Measurements from ENCODE around the gene HNRNPH3. TPM values are rescaled to one million over a fixed set of nuclear protein-coding genes. Genes with fewer than 3 reads are reported as not detected.

Gene HNRNPH3
- total RNA-seq (100 to 1,000 TPM in 1 of 4 donors, 10 to 100 TPM in 3; 73.1 to 102 (median 88.2) TPM), polyA plus RNA-seq (100 to 1,000 TPM; 107 to 180 (median 171) TPM)
- long read RNA-seq, donor 1, transcript HNRNPH3-201 (10 exons, 2,339 nt), result major isoform, 31 of 68 reads
- long read RNA-seq, donor 1, partial matches to known transcripts, result 2 of 68 reads
- long read RNA-seq, donor 1, other reads (novel, unspliced or antisense), result 33 of 68 reads
- long read RNA-seq, donor 2, transcript HNRNPH3-201 (10 exons, 2,339 nt), result major isoform, 15 of 62 reads
- long read RNA-seq, donor 2, transcript HNRNPH3-202 (10 exons, 1,332 nt), result minor isoform, 6 of 62 reads
- long read RNA-seq, donor 2, partial matches to known transcripts, result 3 of 62 reads
- long read RNA-seq, donor 2, other reads (novel, unspliced or antisense), result 38 of 62 reads

GRCh38 chr10:68331455-68332258 lies at the start of gene HNRNPH3:
TSS of gene HNRNPH3 (plus strand) at chr10:68332064. CDS start at chr10:68337222, 5,158 bp downstream.
- H3K36me3 ChIP-seq (ENCODE audit: insufficient read depth in 1 of 2, low read depth in 1 of 2), result no peaks in the 10 kb centered on the region
- peak; percentile 90 to 94 (median 92) for ATAC-seq
- H3K9me3 ChIP-seq, result no peaks in the 10 kb centered on the region
- H3K4me1 ChIP-seq, result peaks cover 33% of the 10 kb centered on the region
- TF ChIP-seq CTCF (IDR thresholded peaks at IDR 0.05), result no peak
- peak; percentile 98 to 99 for DNase-seq
- peak within 1 kb of the TSS; percentile 95 for H3K27ac ChIP-seq
- peak within 1 kb of the TSS; percentile 93 for H3K4me3 ChIP-seq
- WGBS, 3 donors, result 0 to 1% (median 0%) methylated on average over 68 to 73 of the region's 73 CpGs
- H3K27me3 ChIP-seq (ENCODE audit: insufficient read depth in 3 of 3, low read length in 2 of 3), result no peaks in the 10 kb centered on the region
- intact Hi-C loops (cut with DNase I), result loop anchor here (10.0 kb wide), 1 partner anchor 257 kb away; the partner anchor contains the start of gene HERC4 (in 2 of the 2)

GRCh38 chr10:68284062-68285001 lies 47.5 kb upstream of the HNRNPH3 start:
- DNase-seq (no peak), ATAC-seq (peak in 1 of 4 donors; percentile 54)
- no peak for TF ChIP-seq CTCF (IDR thresholded peaks at IDR 0.05)
- H3K4me3 ChIP-seq, result no peak overlapping the region
- no peaks in the 10 kb centered on the region for H3K27me3 ChIP-seq (ENCODE audit: insufficient read depth in 3 of 3, low read length in 2 of 3)
- no peaks in the 10 kb centered on the region for H3K9me3 ChIP-seq
- WGBS, 3 donors, result 58 to 61% (median 60%) methylated on average over 9 of the region's 9 CpGs
- H3K4me1 ChIP-seq, result no peaks in the 10 kb centered on the region
- H3K27ac ChIP-seq, result no peak overlapping the region
- intact Hi-C loops (cut with DNase I), result no loop called here
- H3K36me3 ChIP-seq (ENCODE audit: insufficient read depth in 1 of 2, low read depth in 1 of 2), result no peaks in the 10 kb centered on the region

GRCh38 chr10:68288717-68289116 lies 43.1 kb upstream of the HNRNPH3 start:
- Histone ChIP-seq H3K4me1 (no peaks in the 10 kb centered on the region), H3K27ac (no peak overlapping the region), H3K27me3 (ENCODE audit: insufficient read depth in 3 of 3, low read length in 2 of 3) (no peaks in the 10 kb centered on the region), H3K9me3 (no peaks in the 10 kb centered on the region), H3K36me3 (ENCODE audit: insufficient read depth in 1 of 2, low read depth in 1 of 2) (no peaks in the 10 kb centered on the region), H3K4me3 (no peak overlapping the region)
- TF ChIP-seq CTCF (IDR thresholded peaks at IDR 0.05), result no peak
- WGBS, 3 donors, result 93 to 99% (median 96%) methylated on average over 4 of the region's 4 CpGs
- ATAC-seq (no peak), DNase-seq (no peak)
- intact Hi-C loops (cut with DNase I), result no loop called here

GRCh38 chr10:68290736-68291135 lies 41.1 kb upstream of the HNRNPH3 start:
- Histone ChIP-seq H3K4me3 (no peak overlapping the region), H3K27ac (no peak overlapping the region), H3K36me3 (ENCODE audit: insufficient read depth in 1 of 2, low read depth in 1 of 2) (no peaks in the 10 kb centered on the region), H3K27me3 (ENCODE audit: insufficient read depth in 3 of 3, low read length in 2 of 3) (no peaks in the 10 kb centered on the region), H3K9me3 (no peaks in the 10 kb centered on the region), H3K4me1 (no peaks in the 10 kb centered on the region)
- ATAC-seq (no peak), DNase-seq (no peak)
- no peak for TF ChIP-seq CTCF (IDR thresholded peaks at IDR 0.05)
- intact Hi-C loops (cut with DNase I), result no loop called here

All from psoas muscle (tissue), 8 donors.